ENCODE data around the gene RBM18.
A peak's percentile ranks its signal among the peaks of the same experiment; 100 is the strongest.

The RBM18 gene

GRCh38 chr9:122226142-122226757, 38.4 kb downstream of the RBM18 start:
- in situ Hi-C loops (cut with MboI; ENCODE audit: low pct_unique_long_range_greater_than_20kb, low sequenced_read_pairs) = no loop called here
- no peak for DNase-seq

DNA sequence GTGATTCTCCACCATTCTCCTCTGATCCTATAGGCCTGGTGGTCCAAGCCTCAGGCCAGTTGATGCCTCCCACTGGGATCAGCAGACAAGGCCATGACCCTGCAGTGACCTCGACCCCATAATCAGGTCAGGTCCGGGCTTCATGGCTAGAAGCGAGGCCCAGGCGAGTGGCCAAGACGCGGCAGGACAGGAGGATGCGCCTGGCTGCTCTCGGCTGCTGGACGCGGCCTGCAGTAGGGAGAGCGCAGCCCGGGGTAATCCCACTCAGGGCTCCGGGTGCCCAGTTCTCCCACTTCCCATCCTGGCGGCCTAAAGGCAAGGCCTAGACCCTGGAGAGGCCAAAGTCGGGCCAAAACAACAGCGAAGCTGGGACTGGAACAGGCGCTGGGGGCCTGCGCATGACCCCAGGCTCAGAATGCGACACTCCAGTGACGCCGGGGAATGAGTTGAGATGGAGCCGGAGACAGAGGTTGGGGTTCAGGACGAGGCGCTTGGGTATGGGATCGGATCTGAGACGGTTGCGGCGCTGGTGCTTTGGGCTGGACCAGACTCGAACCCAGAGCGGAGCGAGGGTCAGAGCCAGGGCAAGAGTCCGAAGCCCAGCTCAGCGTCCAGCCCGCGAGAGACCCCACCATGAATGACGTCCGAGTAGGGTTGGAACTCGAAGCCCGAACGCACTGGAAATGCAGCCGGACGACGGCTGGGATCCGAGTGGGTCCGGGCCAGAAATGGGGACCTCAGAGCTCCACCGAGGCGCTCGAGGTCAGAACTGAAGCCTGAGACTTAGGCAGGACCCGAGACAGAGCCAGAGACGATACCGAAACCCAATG, 39.1 kb downstream of the RBM18 start:
- DNase-seq = no peak
- in situ Hi-C loops (cut with MboI; ENCODE audit: low pct_unique_long_range_greater_than_20kb, low sequenced_read_pairs) = no loop called here

DNA sequence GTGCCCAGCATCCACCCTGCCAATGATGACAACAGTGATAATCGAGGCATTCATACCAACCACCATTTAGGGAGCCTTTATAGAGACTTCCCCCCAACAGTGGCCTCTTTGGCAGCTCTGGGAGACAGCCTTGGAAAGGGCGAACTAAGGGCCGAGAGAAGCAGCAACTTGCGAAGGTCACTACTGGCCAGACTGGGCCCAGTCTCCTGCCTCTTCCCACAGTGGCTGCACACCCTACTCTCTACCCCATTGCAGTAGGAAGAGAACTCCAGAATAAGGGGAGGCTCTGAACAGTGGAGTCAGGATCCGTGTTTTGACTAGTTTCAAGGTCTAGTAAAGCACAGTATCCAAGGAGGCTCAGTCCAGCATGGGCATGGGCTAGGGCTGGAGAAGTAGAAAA, 41.2 kb downstream of the RBM18 start:
- no peak for DNase-seq
- in situ Hi-C loops (cut with MboI; ENCODE audit: low pct_unique_long_range_greater_than_20kb, low sequenced_read_pairs) = no loop called here

DNA sequence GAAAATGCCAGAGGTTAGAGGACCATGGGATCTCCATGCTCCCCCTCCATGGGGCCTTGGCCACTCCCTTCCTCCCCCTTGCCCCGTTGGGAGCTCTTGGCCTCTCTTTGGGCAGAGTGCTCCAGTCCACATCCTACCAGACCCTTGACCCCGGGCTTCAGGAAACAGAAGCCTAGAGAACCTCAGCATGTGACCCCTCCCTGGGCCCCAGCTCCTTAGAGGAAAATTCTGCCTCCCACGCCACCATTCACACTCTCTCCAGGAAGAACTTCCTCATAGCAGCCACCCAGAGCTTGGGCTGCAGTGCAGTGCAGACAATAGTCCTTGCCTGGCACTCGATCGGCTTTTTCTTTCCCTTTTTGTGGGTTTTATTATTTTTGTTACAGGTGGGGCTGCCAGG, 41.8 kb downstream of the RBM18 start:
- DNase-seq = peak; percentile 61
- in situ Hi-C loops (cut with MboI; ENCODE audit: low pct_unique_long_range_greater_than_20kb, low sequenced_read_pairs) = no loop called here

DNA sequence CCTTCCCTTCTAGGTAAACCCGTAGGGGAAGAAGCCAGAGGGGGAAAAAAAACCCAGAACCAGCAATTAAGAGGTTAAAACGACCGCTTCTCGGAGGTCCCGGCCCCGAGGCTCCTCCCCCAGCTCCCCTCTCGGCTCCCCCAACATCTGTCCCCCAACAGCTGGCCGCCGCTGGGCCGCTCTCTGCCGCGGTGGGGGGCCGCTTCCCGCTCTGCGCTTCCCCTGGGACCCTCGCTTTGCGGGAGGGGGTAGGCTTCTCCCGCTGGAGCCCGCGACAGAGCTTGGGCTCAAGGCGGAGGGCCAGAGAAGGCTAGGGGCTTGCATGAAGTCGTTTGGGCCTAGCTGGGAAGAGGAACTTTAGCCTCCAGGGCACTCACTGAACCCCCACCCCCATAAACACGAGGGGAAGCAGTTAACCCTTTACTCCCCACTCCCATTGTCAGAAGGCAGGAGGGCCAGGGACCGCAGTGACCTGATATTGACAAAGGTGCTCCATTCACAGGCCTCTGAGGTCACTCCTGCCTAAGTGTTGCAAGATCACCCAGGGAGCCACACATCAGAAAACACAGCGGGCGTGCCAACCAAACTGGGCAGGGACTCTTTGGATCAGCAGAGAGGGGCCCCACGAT, 43.3 kb downstream of the RBM18 start:
- in situ Hi-C loops (cut with MboI; ENCODE audit: low pct_unique_long_range_greater_than_20kb, low sequenced_read_pairs) = no loop called here
- DNase-seq = peak; percentile 55

DNA sequence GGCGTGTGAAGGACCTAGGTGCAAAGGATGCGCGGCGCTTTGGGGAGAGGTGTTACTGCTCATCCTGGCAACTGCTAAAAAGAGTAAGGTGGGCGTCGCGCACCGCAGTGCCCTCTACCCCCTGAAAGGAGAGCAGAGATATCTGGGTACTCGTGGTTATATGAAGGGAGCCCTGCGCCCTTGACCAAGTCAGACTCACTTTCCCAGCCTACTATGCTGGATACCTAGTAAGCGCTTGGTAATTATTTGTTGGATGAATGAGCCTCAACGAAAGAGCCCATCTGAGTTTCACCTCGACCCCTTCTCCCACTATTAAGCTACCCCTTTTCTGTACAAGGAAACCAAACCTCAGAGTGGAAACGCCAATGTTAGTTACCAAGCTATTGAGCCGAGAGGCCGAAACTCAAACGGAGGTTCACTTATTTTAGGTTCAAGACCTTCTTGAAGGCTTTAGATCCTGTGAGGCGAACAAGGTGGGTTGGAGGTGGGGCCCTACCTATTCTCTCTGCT, 43.9 kb downstream of the RBM18 start:
- in situ Hi-C loops (cut with MboI; ENCODE audit: low pct_unique_long_range_greater_than_20kb, low sequenced_read_pairs) = no loop called here
- no peak for DNase-seq

GRCh38 chr9:122219856-122220672, 44.6 kb downstream of the RBM18 start:
- in situ Hi-C loops (cut with MboI; ENCODE audit: low pct_unique_long_range_greater_than_20kb, low sequenced_read_pairs) = no loop called here
- DNase-seq = no peak

- in situ Hi-C loops (cut with MboI; ENCODE audit: low pct_unique_long_range_greater_than_20kb, low sequenced_read_pairs) = no loop called here
- DNase-seq = peak; percentile 94
Observed at GRCh38 chr9:122218935-122219855, 45.4 kb downstream of the RBM18 start.

GRCh38 chr9:122218071-122218934, 46.3 kb downstream of the RBM18 start:
- peak; percentile 48 for DNase-seq
- in situ Hi-C loops (cut with MboI; ENCODE audit: low pct_unique_long_range_greater_than_20kb, low sequenced_read_pairs) = no loop called here

GRCh38 chr9:122217640-122218039, 47.0 kb downstream of the RBM18 start:
- in situ Hi-C loops (cut with MboI; ENCODE audit: low pct_unique_long_range_greater_than_20kb, low sequenced_read_pairs) = no loop called here
- peak; percentile 40 for DNase-seq

DNA sequence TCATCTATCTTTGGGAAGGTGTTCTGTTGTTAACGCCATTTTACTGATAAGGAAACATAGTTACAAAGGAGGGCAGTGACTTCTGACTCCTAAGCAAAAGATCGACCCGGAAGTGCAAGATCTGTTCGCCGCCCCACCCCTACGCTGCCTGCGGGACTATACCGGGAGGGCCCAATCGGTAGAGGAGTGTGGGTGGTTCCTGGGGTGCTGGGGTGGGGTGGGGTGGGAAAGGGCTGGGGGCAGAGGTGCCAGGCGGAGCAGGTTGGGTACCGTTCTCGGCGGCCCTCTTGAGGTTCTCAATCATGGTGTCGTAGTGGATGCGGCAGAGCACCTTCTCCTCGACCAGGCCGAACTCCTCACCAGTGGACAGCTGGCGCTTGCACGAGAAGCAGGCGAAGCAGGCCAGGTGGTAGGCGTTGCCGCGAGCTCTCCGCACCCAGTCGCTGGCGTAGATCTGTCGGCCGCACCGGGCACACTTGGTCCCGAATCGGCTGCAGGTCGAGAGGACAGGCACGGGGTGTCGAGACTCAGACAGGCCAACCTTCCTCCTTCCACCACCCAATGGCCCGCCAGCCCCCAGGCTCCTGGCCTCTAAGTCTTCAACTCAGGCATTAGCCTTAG, 47.7 kb downstream of the RBM18 start:
- no peak for DNase-seq
- in situ Hi-C loops (cut with MboI; ENCODE audit: low pct_unique_long_range_greater_than_20kb, low sequenced_read_pairs) = no loop called here

DNA sequence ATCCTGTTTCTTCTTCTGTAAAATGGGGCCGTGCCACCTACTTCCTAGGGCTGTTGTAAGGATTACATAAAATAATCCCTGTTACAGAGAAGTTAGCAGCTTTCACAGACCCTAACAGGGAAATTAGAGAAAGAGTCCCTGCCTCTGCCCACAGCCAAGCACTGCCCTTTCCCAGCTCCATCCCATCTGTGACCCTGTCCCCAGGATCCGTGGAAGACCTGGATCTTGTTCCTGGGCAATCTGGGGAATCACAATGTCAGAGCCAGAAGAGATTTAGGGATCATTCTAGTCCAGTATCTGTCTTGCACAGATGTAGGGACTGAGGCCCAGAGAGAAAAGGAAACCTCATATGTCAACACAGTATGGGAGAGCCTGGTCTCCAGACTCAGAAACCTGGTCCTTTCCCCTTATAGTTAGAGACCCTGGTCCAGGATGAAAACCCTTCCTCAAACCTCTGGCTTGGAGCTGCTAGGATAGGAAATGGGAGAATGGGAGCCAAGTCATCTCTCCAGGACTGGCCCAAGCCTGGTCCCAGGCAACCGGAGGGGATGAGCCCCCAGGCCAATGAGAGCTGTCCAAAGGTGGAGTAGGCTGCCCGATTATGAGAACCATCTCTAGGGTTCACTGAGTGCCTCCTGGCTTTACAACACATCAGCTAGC, 48.4 kb downstream of the RBM18 start:
- DNase-seq = no peak

GRCh38 chr9:122215663-122216062, 49.0 kb downstream of the RBM18 start:
- DNase-seq = no peak
- in situ Hi-C loops (cut with MboI; ENCODE audit: low pct_unique_long_range_greater_than_20kb, low sequenced_read_pairs) = no loop called here

More for the DNA sequence above, 48.4 kb downstream of the RBM18 start:
- in situ Hi-C loops (cut with MboI; ENCODE audit: low pct_unique_long_range_greater_than_20kb, low sequenced_read_pairs) = no loop called here

DNA sequence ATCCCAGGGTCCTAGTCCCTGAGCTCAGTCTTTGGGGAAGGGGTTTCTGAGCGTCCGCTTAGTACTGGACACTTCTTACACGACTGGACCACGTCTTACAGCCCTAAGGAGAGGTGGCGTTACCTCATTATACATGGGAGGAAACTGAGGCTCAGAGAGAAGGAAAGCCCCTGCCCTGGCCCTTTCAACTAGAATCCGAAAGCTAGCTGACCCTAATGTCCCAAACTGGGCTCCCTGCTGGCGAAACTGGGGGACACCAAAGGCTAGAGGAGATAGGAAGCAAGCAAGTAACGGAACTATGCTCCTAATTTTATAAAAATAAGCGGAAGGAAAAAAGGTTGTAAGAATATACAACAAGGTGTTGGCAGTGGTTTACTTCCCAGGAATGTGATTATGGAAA, 50.1 kb downstream of the RBM18 start:
- in situ Hi-C loops (cut with MboI; ENCODE audit: low pct_unique_long_range_greater_than_20kb, low sequenced_read_pairs) = no loop called here
- DNase-seq = no peak

DNA sequence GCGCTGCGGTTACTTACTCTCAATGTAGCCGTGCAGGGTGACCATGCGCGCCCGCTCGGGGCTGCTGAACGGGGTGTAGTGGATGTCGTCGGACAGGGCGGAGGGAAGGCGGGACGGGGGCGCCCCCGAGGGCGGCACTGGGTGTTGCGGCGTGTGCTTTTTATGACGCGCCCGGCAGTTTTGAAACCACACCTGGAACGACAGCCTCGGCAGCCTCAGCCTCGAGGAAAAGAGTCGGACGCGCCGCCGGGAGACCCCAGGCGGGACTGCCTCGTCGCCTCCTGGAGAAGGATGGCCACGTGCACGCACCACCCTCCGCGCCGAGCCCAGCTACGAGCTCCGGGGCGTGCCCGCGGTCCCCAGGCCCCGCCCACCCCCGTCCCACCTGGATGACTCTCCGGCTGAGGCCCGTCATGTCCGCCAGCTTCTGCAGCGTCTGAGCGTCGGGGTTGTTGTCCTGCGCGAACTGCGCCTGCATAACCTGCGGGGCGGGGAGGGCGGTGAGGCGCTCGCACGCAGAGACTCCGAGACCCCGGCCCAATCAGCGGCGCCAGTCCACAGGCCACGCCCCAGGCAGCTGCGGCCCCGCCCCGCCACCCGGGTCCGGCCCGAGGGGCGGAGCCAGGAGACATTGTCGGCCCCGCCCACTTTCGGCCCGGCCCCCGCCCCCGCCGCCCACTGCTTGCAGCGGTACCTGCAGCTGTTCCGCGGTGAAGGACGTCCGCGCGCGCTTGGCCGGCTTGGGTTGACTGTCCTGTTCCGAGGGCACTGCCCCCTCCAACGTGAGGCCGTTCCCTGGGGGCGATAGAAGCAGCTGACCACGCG, 50.8 kb downstream of the RBM18 start:
- in situ Hi-C loops (cut with MboI; ENCODE audit: low pct_unique_long_range_greater_than_20kb, low sequenced_read_pairs) = no loop called here
- peak; percentile 78 for DNase-seq

GRCh38 chr9:122213102-122213588, 51.5 kb downstream of the RBM18 start:
- in situ Hi-C loops (cut with MboI; ENCODE audit: low pct_unique_long_range_greater_than_20kb, low sequenced_read_pairs) = no loop called here
- DNase-seq = no peak
